HL-60 (cell line): ENCODE results near the gene TRMT10B.
"Not testable (repeated sequence)": the region's sequence is repeated elsewhere in the genome, so short reads cannot be mapped to it uniquely, and the experiment has no call there.

Experiments used
- DNase-seq, 2 experiments: peaks; one replicate each; pipeline ENCODE4 v3.0.0-alpha.2; 2010 to 2020; ENCODE audit warnings: low read depth in 1 of 2, low spot score in 1 of 2
- H3K27ac ChIP-seq: fragments of 250-450 bp; sonication (Bioruptor Pico); replicated peaks from 2 replicates; pipeline ENCODE4 v1.5.1; 2020; ENCODE audit warnings: mild to moderate bottlenecking, moderate library complexity
- H3K27me3 ChIP-seq: fragments of 250-450 bp; sonication (Bioruptor Pico); 2 replicates; pipeline ENCODE4 v1.5.1; 2021; ENCODE audit warnings: mild to moderate bottlenecking, moderate library complexity; ENCODE audit not compliant: insufficient read depth, poor library complexity, severe bottlenecking
- H3K4me3 ChIP-seq: replicated peaks from 2 replicates; pipeline ENCODE4 v1.5.1; 2011; ENCODE audit warnings: mild to moderate bottlenecking, control low read depth, low read length; ENCODE audit not compliant: insufficient read depth
- GABPA ChIP-seq: IDR thresholded peaks from 2 replicates; pipeline ENCODE4 v1.6.1; 2012; ENCODE audit warnings: low read depth
- POLR2AphosphoS5 ChIP-seq: IDR thresholded peaks from 2 replicates; pipeline ENCODE4 v1.6.1; 2012; ENCODE audit warnings: low read depth
- SPI1 ChIP-seq: IDR thresholded peaks from 2 replicates; pipeline ENCODE4 v1.6.1; 2012; ENCODE audit warnings: low read depth, mild to moderate bottlenecking, borderline replicate concordance
- TF ChIP-seq, protein P1 (sequence below): IDR thresholded peaks from 2 replicates; pipeline ENCODE4 v1.6.1; 2012; ENCODE audit warnings: low read depth; ENCODE audit not compliant: insufficient replicate concordance
- TF ChIP-seq, protein P2 (sequence below): IDR thresholded peaks from one replicate; pipeline ENCODE4 v1.5.1; 2011; ENCODE audit warnings: low read length, control low read depth, inconsistent platforms; ENCODE audit not compliant: insufficient read depth

Gene TRMT10B

GRCh38 chr9:37818849-37819248 is 65.2 kb downstream of the TRMT10B start:
- no peak for DNase-seq
- no peak overlapping the region for H3K27ac ChIP-seq
- H3K4me3 ChIP-seq, result no peak overlapping the region
- TF ChIP-seq, protein P1, sequence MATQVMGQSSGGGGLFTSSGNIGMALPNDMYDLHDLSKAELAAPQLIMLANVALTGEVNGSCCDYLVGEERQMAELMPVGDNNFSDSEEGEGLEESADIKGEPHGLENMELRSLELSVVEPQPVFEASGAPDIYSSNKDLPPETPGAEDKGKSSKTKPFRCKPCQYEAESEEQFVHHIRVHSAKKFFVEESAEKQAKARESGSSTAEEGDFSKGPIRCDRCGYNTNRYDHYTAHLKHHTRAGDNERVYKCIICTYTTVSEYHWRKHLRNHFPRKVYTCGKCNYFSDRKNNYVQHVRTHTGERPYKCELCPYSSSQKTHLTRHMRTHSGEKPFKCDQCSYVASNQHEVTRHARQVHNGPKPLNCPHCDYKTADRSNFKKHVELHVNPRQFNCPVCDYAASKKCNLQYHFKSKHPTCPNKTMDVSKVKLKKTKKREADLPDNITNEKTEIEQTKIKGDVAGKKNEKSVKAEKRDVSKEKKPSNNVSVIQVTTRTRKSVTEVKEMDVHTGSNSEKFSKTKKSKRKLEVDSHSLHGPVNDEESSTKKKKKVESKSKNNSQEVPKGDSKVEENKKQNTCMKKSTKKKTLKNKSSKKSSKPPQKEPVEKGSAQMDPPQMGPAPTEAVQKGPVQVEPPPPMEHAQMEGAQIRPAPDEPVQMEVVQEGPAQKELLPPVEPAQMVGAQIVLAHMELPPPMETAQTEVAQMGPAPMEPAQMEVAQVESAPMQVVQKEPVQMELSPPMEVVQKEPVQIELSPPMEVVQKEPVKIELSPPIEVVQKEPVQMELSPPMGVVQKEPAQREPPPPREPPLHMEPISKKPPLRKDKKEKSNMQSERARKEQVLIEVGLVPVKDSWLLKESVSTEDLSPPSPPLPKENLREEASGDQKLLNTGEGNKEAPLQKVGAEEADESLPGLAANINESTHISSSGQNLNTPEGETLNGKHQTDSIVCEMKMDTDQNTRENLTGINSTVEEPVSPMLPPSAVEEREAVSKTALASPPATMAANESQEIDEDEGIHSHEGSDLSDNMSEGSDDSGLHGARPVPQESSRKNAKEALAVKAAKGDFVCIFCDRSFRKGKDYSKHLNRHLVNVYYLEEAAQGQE, result no peak
- TF ChIP-seq SPI1 (no peak), POLR2AphosphoS5 (no peak), GABPA (no peak)
- TF ChIP-seq, protein P2, sequence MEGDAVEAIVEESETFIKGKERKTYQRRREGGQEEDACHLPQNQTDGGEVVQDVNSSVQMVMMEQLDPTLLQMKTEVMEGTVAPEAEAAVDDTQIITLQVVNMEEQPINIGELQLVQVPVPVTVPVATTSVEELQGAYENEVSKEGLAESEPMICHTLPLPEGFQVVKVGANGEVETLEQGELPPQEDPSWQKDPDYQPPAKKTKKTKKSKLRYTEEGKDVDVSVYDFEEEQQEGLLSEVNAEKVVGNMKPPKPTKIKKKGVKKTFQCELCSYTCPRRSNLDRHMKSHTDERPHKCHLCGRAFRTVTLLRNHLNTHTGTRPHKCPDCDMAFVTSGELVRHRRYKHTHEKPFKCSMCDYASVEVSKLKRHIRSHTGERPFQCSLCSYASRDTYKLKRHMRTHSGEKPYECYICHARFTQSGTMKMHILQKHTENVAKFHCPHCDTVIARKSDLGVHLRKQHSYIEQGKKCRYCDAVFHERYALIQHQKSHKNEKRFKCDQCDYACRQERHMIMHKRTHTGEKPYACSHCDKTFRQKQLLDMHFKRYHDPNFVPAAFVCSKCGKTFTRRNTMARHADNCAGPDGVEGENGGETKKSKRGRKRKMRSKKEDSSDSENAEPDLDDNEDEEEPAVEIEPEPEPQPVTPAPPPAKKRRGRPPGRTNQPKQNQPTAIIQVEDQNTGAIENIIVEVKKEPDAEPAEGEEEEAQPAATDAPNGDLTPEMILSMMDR, result no peak
- H3K27me3 ChIP-seq, result no peaks in the 10 kb centered on the region

DNA sequence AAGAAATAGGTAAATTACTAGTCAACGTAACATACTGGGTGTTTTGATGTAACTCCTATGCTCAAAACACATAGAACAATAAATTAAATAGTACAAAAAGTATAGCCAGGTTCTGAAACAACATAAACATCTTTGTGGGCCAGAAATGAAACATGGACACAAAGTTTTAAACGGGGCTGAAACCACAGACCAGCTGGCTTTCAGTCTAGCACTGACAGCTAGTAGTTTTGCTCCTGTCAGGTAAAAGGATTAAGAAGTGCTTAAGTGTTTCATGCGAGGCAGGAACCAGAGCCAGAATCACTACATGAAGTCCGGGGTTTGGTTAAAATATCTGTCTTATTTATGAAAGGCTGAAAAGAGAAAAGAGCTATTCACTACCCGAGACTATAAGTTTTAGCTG is 66.5 kb downstream of the TRMT10B start:
- H3K4me3 ChIP-seq, result no peak overlapping the region
- TF ChIP-seq, protein P2, result no peak
- no peak overlapping the region for H3K27ac ChIP-seq
- DNase-seq, result no peak
- H3K27me3 ChIP-seq, result no peaks in the 10 kb centered on the region

- not testable (repeated sequence) for H3K27ac ChIP-seq, DNase-seq, H3K27me3 ChIP-seq, H3K4me3 ChIP-seq
These were observed 71.6 kb downstream of the TRMT10B start for GRCh38 chr9:37825174-37825573.

DNA sequence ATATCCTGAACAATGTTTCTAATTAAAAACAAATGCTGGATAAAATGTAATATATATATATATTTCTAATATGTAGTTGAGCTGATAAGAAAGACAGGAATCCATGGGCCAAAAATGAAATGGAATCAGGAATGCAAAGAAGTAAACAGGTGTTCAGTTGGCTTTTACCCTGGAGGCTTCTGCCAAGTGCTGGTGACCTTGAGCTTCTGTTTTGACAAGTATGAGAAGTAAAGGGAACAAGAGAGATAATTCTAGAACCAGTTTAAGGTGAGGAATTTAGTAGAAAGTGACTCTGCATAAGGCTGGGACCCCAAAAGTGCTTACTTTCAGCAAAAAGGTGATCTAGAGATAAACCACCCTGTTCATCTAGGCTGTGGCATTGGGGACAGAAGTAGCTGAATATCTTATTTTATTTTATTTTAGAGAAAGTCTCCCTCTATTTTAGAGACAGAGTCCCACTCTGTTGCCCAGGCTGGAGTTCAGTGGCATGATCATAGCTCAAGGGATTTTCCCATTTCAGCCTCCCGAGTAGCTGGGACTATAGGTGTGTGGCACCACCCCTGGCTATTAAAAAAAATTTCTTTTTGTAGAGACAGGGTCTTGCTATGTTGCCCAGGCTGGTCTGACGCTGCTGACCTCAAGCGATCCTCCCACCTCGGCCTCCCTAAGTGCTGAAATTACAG is 74.0 kb downstream of the TRMT10B start:
- no peaks in the 10 kb centered on the region for H3K27me3 ChIP-seq
- no peak overlapping the region for H3K4me3 ChIP-seq
- TF ChIP-seq, protein P1, result no peak
- TF ChIP-seq GABPA, result no peak
- no peak for DNase-seq
- H3K27ac ChIP-seq, result no peak overlapping the region
